Measurements from ENCODE around the gene RNASE7. TPM values are rescaled to one million over a fixed set of nuclear protein-coding genes. Genes with fewer than 3 reads are reported as not detected.

Gene RNASE7
- total and polyA plus RNA-seq, 2 donors from 2014 or later: not detected

GRCh38 chr14:21043387-21043973 is 1.3 kb downstream of the RNASE7 start:
- Histone ChIP-seq H3K4me3 (ENCODE audit: low read length in 3 of 3) (no peak overlapping the region), H3K9me3 (ENCODE audit: control insufficient read depth in 2 of 3, insufficient read depth in 1 of 3, low read length in 3 of 3) (no peaks in the 10 kb centered on the region), H3K9ac (ENCODE audit: low read length in 3 of 3) (peak overlapping the region in 1 of 3 donors; percentile 32), H3K36me3 (ENCODE audit: control insufficient read depth in 2 of 3, insufficient read depth in 3 of 3, low read length in 3 of 3) (no peaks in the 10 kb centered on the region), H3K4me1 (ENCODE audit: control insufficient read depth in 2 of 3, insufficient read depth in 2 of 3, low read depth in 1 of 3, low read length in 3 of 3) (peaks cover 7 to 39% (median 25%) of the 10 kb centered on the region in 3 donors), H3K27me3 (ENCODE audit: control insufficient read depth, insufficient read depth, low read length) (no peaks in the 10 kb centered on the region), H3K27ac (ENCODE audit: low read depth in 2 of 2, low read length in 2 of 2) (peak overlapping the region; percentile 64 to 74)
- no peak for TF ChIP-seq CTCF (IDR thresholded peaks at IDR 0.05; ENCODE audit: borderline replicate concordance, extremely low read depth, insufficient read depth)
- no peak for DNase-seq
- no peak for FAIRE-seq
- intact Hi-C loops (cut with DNase I): no loop called here

GRCh38 chr14:21043974-21044618 is 1.9 kb downstream of the RNASE7 start:
- Histone ChIP-seq H3K9ac (ENCODE audit: low read length in 3 of 3) (no peak overlapping the region), H3K36me3 (ENCODE audit: control insufficient read depth in 2 of 3, insufficient read depth in 3 of 3, low read length in 3 of 3) (no peaks in the 10 kb centered on the region), H3K27ac (ENCODE audit: low read depth in 2 of 2, low read length in 2 of 2) (peak overlapping the region; percentile 51 to 64), H3K4me3 (ENCODE audit: low read length in 3 of 3) (no peak overlapping the region), H3K27me3 (ENCODE audit: control insufficient read depth, insufficient read depth, low read length) (no peaks in the 10 kb centered on the region), H3K9me3 (ENCODE audit: control insufficient read depth in 2 of 3, insufficient read depth in 1 of 3, low read length in 3 of 3) (no peaks in the 10 kb centered on the region), H3K4me1 (ENCODE audit: control insufficient read depth in 2 of 3, insufficient read depth in 2 of 3, low read depth in 1 of 3, low read length in 3 of 3) (peaks cover 6 to 33% (median 23%) of the 10 kb centered on the region in 3 donors)
- DNase-seq: peak in 4 of 5 donors; percentile 37 to 60 (median 44)
- no peak for TF ChIP-seq CTCF (IDR thresholded peaks at IDR 0.05; ENCODE audit: borderline replicate concordance, extremely low read depth, insufficient read depth)
- FAIRE-seq: no peak
- intact Hi-C loops (cut with DNase I): no loop called here

GRCh38 chr14:21047378-21047781 is 5.2 kb downstream of the RNASE7 start:
- Histone ChIP-seq H3K9me3 (ENCODE audit: control insufficient read depth in 2 of 3, insufficient read depth in 1 of 3, low read length in 3 of 3) (no peaks in the 10 kb centered on the region), H3K9ac (ENCODE audit: low read length in 3 of 3) (no peak overlapping the region), H3K36me3 (ENCODE audit: control insufficient read depth in 2 of 3, insufficient read depth in 3 of 3, low read length in 3 of 3) (no peaks in the 10 kb centered on the region), H3K27ac (ENCODE audit: low read depth in 2 of 2, low read length in 2 of 2) (no peak overlapping the region), H3K4me3 (ENCODE audit: low read length in 3 of 3) (no peak overlapping the region), H3K27me3 (ENCODE audit: control insufficient read depth, insufficient read depth, low read length) (no peaks in the 10 kb centered on the region), H3K4me1 (ENCODE audit: control insufficient read depth in 2 of 3, insufficient read depth in 2 of 3, low read depth in 1 of 3, low read length in 3 of 3) (peaks cover 0 to 22% (median 18%) of the 10 kb centered on the region in 3 donors)
- TF ChIP-seq CTCF (IDR thresholded peaks at IDR 0.05; ENCODE audit: borderline replicate concordance, extremely low read depth, insufficient read depth): no peak
- intact Hi-C loops (cut with DNase I): no loop called here
- FAIRE-seq (no peak), DNase-seq (no peak)
